Activated CD8-positive, alpha-beta memory T cell treated with anti-CD3 and anti-CD28 coated beads, Interleukin-2, amount 50 U/mL, for 24 hours (primary cell): ENCODE measurements around the gene ORC3.

Source experiments
- DNase-seq: peaks from one replicate; pipeline ENCODE4 v3.0.0-alpha.2; 2020; ENCODE audit errors: extremely low read depth

ORC3 gene

GRCh38 chr6:87589693-87590416, at the start of gene ORC3, which contains the start of gene RARS2:
Gene ORC3, plus strand, starts transcription at chr6:87590135. Its CDS starts 34 bp downstream, at chr6:87590169.
Gene RARS2, minus strand, starts transcription at chr6:87589987. Its CDS starts 30 bp downstream, at chr6:87589957.
- peak; percentile 90 for DNase-seq

- DNase-seq: no peak
Observed at GRCh38 chr6:87540539-87540938, 49.4 kb upstream of the ORC3 start.

- DNase-seq: no peak
Observed at GRCh38 chr6:87541041-87541440, 48.9 kb upstream of the ORC3 start.

- DNase-seq: no peak
Observed at GRCh38 chr6:87541744-87542143, 48.2 kb upstream of the ORC3 start.

GRCh38 chr6:87543696-87544473, 46.0 kb upstream of the ORC3 start:
- DNase-seq: no peak

- DNase-seq: no peak
Observed at GRCh38 chr6:87544474-87544735, 45.5 kb upstream of the ORC3 start.

GRCh38 chr6:87551799-87552198, 38.1 kb upstream of the ORC3 start:
- no peak for DNase-seq

- no peak for DNase-seq
Observed at GRCh38 chr6:87553159-87553765, 36.7 kb upstream of the ORC3 start.

- DNase-seq: no peak
Observed at GRCh38 chr6:87555506-87555905, 34.4 kb upstream of the ORC3 start.

- no peak for DNase-seq
Observed at GRCh38 chr6:87558446-87558845, 31.5 kb upstream of the ORC3 start.

GRCh38 chr6:87561017-87561416, 28.9 kb upstream of the ORC3 start:
- no peak for DNase-seq

GRCh38 chr6:87572021-87572420, 17.9 kb upstream of the ORC3 start:
- no peak for DNase-seq

GRCh38 chr6:87572883-87573282, 17.1 kb upstream of the ORC3 start:
- no peak for DNase-seq

GRCh38 chr6:87573307-87574024, 16.5 kb upstream of the ORC3 start:
- DNase-seq: no peak

- no peak for DNase-seq
Observed at GRCh38 chr6:87574237-87574804, 15.6 kb upstream of the ORC3 start.

- no peak for DNase-seq
Observed at GRCh38 chr6:87575423-87575822, 14.5 kb upstream of the ORC3 start.

GRCh38 chr6:87583822-87584221, 6.1 kb upstream of the ORC3 start:
- no peak for DNase-seq

GRCh38 chr6:87586371-87587077, 3.4 kb upstream of the ORC3 start:
- no peak for DNase-seq

GRCh38 chr6:87588756-87589407, 1.1 kb upstream of the ORC3 start:
- no peak for DNase-seq

GRCh38 chr6:87590417-87590880, 514 bp downstream of the ORC3 start:
- no peak for DNase-seq

GRCh38 chr6:87590990-87591389, 1.1 kb downstream of the ORC3 start:
- DNase-seq: no peak
